Stomach smooth muscle (tissue), 2 donors: ENCODE results near the gene RNF26.
A peak's percentile ranks its signal among the peaks of the same experiment; 100 is the strongest.

Experiments
- H3K27ac ChIP-seq: one replicate; pipeline ENCODE4 v1.7.0; 2013; ENCODE audit warnings: mild to moderate bottlenecking, low read length, inconsistent platforms
- H3K27me3 ChIP-seq, 2 donors: one replicate each; pipeline ENCODE4 v1.7.0; 2013; ENCODE audit warnings: low read length in 2 of 2; ENCODE audit not compliant: insufficient read depth in 2 of 2, control insufficient read depth in 1 of 2
- H3K36me3 ChIP-seq, 2 donors: one replicate each; pipeline ENCODE4 v1.7.0; 2013; ENCODE audit warnings: low read length in 2 of 2; ENCODE audit not compliant: control insufficient read depth in 2 of 2, insufficient read depth in 2 of 2
- H3K4me1 ChIP-seq: one replicate; pipeline ENCODE4 v1.7.0; 2013; ENCODE audit warnings: low read length; ENCODE audit not compliant: control insufficient read depth, insufficient read depth
- H3K4me3 ChIP-seq, 2 donors: one replicate each; pipeline ENCODE4 v1.7.0; 2013; ENCODE audit warnings: low read length in 2 of 2
- H3K9ac ChIP-seq, 2 donors: one replicate each; pipeline ENCODE4 v1.7.0; 2013; ENCODE audit warnings: low read length in 2 of 2, mild to moderate bottlenecking in 1 of 2
- H3K9me3 ChIP-seq, 2 donors: one replicate each; pipeline ENCODE4 v1.7.0; 2013; ENCODE audit warnings: low read length in 2 of 2; ENCODE audit not compliant: control insufficient read depth in 2 of 2
- donor health status: healthy.
- donor health status: Pancreatic carcinoma.

RNF26 gene

GRCh38 chr11:119322921-119323531 is 11.3 kb upstream of the RNF26 start:
- H3K4me1 ChIP-seq = peaks cover 59% of the 10 kb centered on the region
- no peaks in the 10 kb centered on the region for H3K36me3 ChIP-seq
- no peaks in the 10 kb centered on the region for H3K27me3 ChIP-seq
- H3K4me3 ChIP-seq = peak overlapping the region in 1 of 2 donors; percentile 35
- no peaks in the 10 kb centered on the region for H3K9me3 ChIP-seq
- peak overlapping the region; percentile 99 for H3K27ac ChIP-seq
- no peak overlapping the region for H3K9ac ChIP-seq

GRCh38 chr11:119323532-119324033 is 10.7 kb upstream of the RNF26 start:
- H3K4me1 ChIP-seq = peaks cover 53% of the 10 kb centered on the region
- no peak overlapping the region for H3K9ac ChIP-seq
- no peaks in the 10 kb centered on the region for H3K27me3 ChIP-seq
- H3K36me3 ChIP-seq = no peaks in the 10 kb centered on the region
- no peaks in the 10 kb centered on the region for H3K9me3 ChIP-seq
- H3K4me3 ChIP-seq = peak overlapping the region in 1 of 2 donors; percentile 35
- peak overlapping the region; percentile 99 for H3K27ac ChIP-seq

GRCh38 chr11:119324189-119324588 is 10.1 kb upstream of the RNF26 start:
- Histone ChIP-seq H3K4me1 (peaks cover 47% of the 10 kb centered on the region), H3K36me3 (no peaks in the 10 kb centered on the region), H3K9ac (no peak overlapping the region)

GRCh38 chr11:119329320-119329719 is 5.0 kb upstream of the RNF26 start:
- Histone ChIP-seq H3K27me3 (no peaks in the 10 kb centered on the region), H3K27ac (no peak overlapping the region), H3K36me3 (no peaks in the 10 kb centered on the region), H3K9me3 (no peaks in the 10 kb centered on the region), H3K4me3 (no peak overlapping the region), H3K4me1 (peaks cover 2% of the 10 kb centered on the region), H3K9ac (no peak overlapping the region)

More at GRCh38 chr11:119324189-119324588, 10.1 kb upstream of the RNF26 start:
- Histone ChIP-seq H3K9me3 (no peaks in the 10 kb centered on the region), H3K27ac (peak overlapping the region; percentile 99), H3K27me3 (no peaks in the 10 kb centered on the region), H3K4me3 (no peak overlapping the region)

GRCh38 chr11:119330237-119330636 is 4.1 kb upstream of the RNF26 start:
- H3K27me3 ChIP-seq = no peaks in the 10 kb centered on the region
- peaks cover 7% of the 10 kb centered on the region for H3K4me1 ChIP-seq
- H3K36me3 ChIP-seq = no peaks in the 10 kb centered on the region
- H3K9me3 ChIP-seq = no peaks in the 10 kb centered on the region
- H3K27ac ChIP-seq = no peak overlapping the region
- no peak overlapping the region for H3K9ac ChIP-seq
- H3K4me3 ChIP-seq = no peak overlapping the region

GRCh38 chr11:119332111-119332765 is 2.1 kb upstream of the RNF26 start:
- no peak overlapping the region for H3K9ac ChIP-seq
- H3K27me3 ChIP-seq = no peaks in the 10 kb centered on the region
- H3K4me1 ChIP-seq = peaks cover 20% of the 10 kb centered on the region
- H3K9me3 ChIP-seq = no peaks in the 10 kb centered on the region
- H3K27ac ChIP-seq = no peak overlapping the region
- no peak overlapping the region for H3K4me3 ChIP-seq
- H3K36me3 ChIP-seq = peaks cover 0 to 5% of the 10 kb centered on the region in 2 donors

GRCh38 chr11:119335091-119335654 is 846 bp downstream of the RNF26 start:
- Histone ChIP-seq H3K36me3 (peaks cover 0 to 5% of the 10 kb centered on the region in 2 donors), H3K27me3 (no peaks in the 10 kb centered on the region), H3K9ac (peak overlapping the region in 1 of 2 donors; percentile 89), H3K9me3 (no peaks in the 10 kb centered on the region), H3K4me1 (peaks cover 49% of the 10 kb centered on the region), H3K27ac (peak overlapping the region; percentile 88), H3K4me3 (peak overlapping the region; percentile 93)

- no peak overlapping the region for H3K9ac ChIP-seq
- H3K27ac ChIP-seq = no peak overlapping the region
- H3K9me3 ChIP-seq = no peaks in the 10 kb centered on the region
- H3K4me1 ChIP-seq = peaks cover 54% of the 10 kb centered on the region
- peaks cover 0 to 5% of the 10 kb centered on the region in 2 donors for H3K36me3 ChIP-seq
- H3K27me3 ChIP-seq = no peaks in the 10 kb centered on the region
- peak overlapping the region; percentile 93 for H3K4me3 ChIP-seq
These were observed 1.6 kb downstream of the RNF26 start for GRCh38 chr11:119335655-119336543.

GRCh38 chr11:119336744-119337469 is 2.6 kb downstream of the RNF26 start:
- Histone ChIP-seq H3K27ac (peak overlapping the region; percentile 80), H3K4me3 (no peak overlapping the region), H3K9me3 (no peaks in the 10 kb centered on the region), H3K27me3 (no peaks in the 10 kb centered on the region), H3K9ac (no peak overlapping the region), H3K36me3 (peaks cover 0 to 5% of the 10 kb centered on the region in 2 donors), H3K4me1 (peaks cover 62% of the 10 kb centered on the region)
